Activated naive CD4-positive, alpha-beta T cell (primary cell): Measurements from ENCODE around the gene MRNIP.

Experiments
- DNase-seq, 4 experiments: peaks; one replicate each; lab custom pipeline; 2025; lab: John Stamatoyannopoulos, UW

Gene MRNIP

DNA sequence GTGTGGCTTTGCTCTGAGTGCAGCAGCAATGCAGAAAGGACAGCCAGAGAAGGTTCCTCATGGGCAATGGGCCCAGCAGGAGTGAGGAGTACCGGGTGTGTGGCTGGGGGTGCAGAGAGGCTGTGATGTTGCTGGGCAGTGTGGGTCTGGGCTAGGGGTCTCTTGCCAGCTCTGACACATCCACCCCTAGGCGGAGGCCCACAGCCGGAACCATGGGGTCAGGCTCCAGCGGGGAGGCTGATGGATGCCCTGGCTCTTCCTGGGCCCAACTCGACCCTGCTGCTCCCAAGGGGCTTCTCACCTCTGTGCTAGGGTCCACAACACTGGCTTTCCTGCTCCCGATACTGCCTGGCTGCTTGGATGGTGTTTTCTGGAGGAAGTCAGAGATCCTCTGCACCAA lies 29.2 kb upstream of the MRNIP start:
- DNase-seq: no peak

DNA sequence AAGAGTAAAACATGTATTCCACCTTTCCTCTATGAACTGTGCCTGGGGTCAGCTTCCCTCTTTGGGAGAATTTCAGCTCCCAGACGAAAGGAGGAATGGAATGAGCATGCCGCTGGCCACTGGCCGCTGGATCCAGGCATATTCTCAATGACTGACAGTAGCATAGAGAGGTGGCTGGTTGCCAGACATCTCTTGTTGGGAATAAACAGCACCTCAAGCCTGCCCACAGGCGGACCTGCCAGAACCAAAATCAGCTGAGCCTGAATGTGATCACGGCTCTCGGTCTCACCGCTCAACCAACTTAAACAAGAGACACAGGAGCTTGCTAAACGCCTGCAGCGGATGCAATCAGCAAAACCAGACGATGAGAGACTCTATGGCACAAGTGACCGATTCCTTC lies 28.5 kb upstream of the MRNIP start:
- no peak for DNase-seq

DNA sequence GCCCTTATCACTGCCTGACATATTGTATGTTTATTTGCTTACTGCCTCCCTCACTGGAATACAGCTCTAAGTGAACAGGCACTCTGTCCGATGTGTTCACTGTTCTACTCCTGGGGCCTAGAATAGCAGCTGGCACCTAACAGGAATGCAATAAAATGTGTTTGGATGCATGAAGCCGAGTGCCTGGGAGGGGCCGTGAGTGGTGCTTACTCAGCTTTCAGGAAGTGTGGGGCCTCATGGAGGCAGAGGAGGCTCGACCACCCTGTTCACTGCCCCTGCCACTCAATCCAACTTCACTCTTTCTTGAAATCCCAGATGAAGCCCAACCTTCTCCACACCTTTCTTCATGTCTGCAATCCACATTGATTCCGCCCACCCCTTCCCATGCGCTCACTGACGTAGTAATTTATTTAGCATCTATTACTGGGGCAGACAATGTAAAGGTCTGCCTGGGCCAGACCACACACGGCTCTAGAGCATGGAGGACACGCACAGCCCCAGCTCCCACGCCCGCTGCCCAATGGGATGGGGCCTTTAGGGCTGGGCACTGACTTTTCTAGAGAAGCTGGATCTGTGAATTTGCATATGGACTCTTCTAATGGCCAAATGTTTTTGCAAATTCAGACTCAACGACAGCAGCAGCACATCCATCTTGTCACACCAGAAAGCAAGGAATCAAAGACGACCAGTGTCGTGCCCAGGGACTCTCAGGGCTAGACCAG lies 27.7 kb upstream of the MRNIP start:
- DNase-seq: no peak

DNA sequence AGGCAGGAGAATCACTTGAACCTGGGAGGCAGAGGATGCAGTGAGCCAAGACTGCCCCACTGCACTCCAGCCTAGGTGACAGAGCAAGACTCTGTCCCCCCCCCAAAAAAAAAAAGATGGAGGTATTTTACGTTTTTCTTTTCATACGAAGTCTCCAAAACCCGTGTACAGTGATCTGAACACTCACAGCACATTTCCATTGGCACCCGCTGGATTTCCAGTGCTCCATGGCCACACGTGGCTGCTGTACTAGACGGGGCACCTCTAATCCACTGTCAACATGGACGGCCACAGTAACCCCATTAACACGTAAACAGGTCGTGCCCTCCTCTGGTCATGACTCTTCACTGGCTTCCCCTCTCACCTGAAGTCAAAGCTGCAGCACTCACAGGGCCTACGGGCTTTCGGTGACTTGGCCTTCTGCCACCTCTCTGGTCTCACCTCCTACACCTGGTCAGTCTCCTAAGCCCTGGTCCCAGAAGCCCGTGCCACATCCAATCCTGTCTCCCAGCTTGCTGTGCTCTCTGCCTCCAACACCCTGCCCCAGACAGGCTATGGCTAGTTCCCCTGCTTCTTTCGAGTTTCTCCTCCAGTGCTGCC lies 27.0 kb upstream of the MRNIP start:
- no peak for DNase-seq

DNA sequence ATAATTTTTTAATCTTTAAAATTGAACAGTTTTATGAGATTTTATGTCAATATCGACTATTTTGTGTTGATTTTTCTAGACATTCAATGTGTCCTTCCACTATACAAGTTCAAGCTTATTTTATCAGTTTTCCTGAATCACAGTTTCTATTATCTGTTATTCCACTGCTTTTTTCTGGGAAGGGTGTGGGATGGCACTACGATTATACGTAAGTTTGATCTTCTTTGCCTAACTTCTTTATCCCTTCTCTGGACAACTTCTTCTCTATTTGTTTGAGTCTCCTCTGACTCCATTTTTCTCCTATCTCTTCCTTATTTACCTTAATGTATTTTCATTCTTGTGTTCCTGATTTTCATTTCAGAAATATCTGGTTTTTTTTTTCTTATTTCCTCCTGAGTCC lies 24.5 kb upstream of the MRNIP start:
- DNase-seq: no peak

DNA sequence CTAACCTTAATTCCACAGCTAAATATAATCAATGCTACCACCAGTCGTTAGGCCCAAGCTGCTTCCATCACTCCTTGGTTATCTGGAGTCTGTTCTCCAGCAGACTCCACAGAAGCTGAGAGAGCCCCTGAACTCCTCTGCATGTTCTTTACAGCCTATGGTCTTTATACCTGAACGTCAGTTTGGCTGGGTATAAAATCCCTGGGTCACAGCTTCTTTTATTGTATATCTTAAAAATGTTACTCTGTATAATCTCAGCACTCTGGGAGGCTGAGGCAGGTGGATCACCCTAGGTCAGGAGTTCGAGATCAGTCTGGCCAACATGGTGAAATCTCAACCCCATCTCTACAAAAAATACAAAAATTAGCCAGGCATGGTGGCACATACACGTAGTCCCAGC lies 23.7 kb upstream of the MRNIP start:
- DNase-seq: no peak

DNA sequence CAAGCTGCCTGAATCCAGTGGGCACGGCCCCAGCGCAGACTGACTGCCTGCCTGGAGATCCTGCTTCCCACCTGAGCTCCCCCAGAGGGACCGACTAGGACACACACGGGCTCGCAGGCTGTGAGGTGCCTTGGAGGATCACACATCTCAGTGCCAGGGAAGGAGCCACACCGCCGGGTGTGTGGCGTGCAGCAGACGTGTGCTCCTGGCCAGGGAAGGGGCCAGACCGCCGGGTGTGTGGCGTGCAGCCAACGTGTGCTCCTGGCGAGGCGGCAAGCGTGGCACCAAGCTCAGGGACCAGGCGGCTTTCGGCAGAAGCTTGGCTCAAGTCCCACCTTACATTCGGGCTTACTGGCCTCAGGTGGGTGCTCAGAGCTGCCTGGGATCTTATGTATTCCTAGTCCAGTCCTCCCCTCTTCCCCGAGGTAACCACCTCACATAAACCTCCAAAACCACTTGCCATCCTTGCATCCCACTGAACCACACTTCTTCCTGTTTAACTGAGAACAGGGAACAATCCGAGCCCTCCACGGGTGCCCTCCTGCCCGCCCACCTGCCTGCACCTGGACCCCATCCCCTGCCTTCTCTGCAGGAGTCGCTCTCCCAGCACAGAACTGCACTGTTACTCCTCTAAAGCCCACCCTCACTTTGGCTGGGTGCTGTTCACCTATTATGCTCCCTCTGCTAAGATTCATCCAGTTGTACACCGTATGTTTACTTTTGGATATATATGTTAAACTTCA lies 22.4 kb upstream of the MRNIP start:
- no peak for DNase-seq

DNA sequence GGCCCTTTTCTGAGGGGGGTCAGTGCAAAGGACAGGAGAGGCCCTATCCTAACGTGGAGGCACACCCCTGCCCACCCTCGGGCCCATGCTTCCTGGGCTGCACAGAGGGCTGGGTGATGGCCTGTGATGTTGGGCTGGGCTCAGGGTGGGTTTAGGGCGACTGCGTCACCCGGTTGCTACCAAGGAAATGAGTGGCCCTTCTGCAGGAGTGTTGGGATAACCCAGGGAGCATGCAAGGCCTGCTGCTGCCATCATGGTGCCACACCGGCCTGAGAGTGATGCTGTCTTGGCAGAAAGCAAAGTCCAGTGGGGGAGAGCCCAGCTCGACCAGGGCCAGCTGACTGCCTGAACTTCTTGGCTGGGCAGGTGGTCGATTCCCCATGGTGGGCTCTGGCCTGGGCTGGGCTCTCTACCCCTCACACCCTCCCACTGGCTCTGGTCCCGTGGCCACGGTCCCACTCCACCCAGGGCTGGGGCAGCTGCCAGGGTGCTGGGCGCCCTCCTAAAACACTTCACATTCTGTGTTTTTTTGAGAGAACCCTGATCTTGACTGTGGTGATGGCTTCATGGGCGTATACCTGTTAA lies 21.5 kb upstream of the MRNIP start:
- no peak for DNase-seq

DNA sequence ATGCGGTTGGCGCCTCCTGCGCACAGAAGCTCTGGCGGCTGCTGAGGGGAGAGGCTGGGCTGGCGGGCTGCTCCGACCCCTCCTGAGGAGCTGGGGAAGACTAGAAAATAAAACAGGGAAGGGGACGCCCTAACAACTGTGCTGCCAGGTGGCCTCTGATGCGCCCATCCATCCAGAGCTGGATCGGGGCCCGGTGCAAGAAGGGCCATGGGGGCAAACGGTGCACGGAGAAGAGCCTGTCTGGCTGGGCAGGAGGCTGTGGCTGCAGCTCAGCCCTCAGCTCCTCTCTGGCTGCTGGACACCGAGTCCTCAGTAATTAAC lies 21.0 kb upstream of the MRNIP start:
- no peak for DNase-seq

DNA sequence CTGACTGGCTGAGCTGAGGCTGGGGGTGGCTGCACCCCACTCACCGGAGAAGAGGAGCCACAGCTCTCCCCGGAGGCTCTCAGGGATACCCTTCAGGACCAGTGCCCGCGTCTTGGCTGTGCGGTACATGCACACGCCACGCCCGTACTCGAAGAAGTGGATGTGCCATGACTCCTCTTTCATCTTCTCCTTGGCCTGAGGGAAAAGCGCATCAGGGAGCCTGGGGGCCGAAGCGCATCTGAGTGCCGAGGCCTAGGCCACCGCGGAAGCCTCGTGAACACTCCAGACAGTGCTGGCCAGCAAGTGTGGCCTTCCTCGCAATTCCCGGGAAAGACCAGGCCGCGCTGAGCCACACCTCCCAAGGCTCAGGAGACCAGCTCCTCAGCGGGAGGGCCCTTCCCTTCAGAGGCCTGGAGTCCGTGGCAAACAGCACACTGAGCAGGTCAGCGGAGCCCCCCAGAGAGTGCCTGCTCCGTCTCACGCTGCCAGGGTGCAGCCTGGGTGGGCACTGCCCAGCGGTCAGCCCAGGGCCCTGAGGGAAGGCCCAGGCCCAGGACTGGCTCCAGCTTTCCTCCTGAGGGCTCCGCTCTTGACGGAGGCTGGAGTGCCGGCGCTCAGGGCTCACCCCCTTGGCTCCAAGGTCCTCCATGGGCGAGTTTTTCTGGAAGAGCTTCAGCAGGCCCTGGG lies 20.5 kb upstream of the MRNIP start:
- DNase-seq: no peak

DNA sequence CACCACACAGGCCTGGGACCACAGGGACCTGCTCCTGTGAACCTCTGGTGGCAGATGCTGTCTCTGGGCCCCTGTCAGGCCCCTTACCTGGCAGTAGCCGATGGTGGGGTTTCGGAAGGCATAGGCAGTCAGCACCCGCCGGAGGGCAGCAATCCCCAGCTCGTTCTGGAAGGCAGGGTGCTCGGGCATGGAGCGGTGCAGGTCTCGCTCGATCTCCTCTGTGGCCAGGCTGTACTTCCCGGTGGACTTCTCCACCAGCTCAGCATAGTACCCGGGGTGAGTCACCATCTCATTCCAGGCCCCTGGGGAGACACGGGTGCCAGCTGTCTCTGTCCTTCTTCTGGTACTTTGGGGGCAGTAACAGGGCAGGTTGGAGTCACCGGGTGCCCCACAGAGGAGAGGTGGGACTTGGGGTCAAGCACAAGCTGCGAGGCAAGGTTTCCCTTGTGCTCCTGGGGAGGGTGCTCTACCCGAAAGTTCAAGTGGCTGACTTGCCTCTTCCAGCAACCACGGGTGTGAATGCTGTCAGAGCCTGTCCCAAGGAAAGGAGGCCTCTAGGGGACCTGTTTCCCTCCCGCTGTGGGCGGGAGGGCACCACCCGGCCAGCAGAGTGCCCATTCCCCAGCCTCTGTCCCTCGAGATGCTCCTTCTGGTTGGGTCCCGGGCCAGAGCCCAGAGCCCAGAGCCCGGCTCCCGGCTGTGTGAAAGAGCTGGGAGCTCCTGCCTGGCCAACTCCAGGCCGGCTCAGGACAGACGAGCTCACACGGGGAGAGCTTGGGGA lies 19.8 kb upstream of the MRNIP start:
- no peak for DNase-seq

DNA sequence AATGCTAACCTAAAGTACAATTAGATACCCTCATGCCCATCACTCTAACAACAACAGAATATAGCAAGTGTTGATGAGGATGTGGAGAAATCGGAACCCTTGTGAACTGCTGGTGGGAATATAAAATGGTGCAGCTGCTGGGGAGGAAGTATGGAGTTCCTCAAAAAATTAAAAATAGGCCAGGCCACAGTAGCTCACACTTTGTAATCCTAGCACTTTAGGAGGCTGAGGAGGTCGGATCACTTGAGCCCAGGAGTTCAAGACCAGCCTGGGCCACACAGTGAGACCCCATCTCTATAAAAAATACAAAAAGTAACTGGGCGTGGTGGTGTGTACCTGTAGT lies 18.0 kb upstream of the MRNIP start:
- DNase-seq: no peak

DNA sequence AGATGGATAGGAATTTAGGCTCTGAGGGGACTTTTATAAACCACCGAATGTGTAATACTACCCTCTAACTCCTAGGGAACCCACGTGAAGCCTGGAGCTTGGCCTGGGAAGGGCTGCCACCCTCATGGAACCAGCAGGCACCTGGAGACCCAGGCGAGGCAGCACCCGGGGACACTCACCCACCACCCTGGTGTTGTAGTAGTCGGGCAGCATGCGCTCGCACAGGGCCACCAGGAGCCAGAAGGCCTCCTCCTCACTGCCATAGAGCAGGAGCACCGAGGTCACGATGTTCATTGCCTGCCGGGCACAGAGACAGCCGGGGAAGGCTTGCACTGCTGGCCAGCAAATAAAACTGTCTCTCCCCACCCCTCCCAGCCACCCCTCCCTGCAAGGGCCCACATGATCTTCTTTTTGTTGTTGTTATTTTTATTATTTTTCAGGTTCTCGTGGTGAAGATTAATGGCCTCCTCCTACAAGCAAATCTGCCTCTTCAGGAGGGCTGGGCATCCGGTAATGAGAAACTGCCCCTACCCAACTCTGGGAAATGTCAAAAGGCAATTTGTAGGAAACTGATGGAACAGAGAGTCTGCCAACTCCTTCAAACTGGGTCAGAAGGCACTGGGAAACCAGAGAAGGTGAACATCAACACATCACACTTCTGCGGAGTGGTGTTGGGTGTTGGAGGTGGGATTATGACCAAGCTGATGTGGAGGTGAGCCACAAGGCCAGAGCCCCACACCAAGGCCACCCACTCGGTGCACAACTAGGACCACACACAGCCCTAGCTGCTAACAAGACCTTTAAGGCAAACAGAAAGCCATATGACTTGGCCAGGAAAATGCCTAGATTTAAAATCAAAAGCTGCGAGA lies 17.4 kb upstream of the MRNIP start:
- DNase-seq: no peak

DNA sequence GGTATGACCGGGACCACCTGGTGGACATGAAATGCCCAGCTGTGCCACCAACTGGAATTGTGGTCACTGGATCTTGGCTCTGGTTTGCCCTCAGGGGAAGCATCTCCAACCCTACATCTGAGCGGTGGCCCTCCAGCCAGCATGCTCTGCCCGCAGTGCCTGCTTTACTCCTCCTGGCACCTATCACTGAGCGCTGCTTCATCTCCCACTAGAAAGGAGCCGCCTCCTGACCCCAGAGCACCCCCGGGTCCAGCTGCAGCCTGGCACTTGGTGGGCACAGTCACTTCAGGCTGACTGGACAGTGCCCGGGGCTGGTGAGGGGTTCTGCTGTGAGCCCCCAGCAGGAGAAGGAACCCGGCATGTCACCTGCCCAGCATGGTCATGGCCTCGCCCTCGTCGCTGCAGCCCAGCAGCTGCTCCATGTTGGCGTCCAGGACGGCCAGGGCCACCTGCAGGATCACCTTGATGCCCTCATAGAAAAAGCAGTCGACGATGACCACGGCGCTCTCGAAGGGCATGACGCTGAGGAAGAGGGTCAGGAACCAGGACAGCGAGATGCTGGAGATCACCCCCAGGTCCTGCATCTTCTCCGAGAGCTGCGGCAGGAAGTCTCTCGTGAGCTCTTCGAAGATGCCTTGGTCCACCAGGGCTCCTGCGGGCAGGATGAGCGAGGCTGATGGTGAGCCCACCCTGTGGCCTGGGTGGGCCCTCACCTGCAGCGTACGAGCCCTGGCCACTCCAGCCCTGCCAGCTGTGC lies 16.1 kb upstream of the MRNIP start:
- DNase-seq: no peak

DNA sequence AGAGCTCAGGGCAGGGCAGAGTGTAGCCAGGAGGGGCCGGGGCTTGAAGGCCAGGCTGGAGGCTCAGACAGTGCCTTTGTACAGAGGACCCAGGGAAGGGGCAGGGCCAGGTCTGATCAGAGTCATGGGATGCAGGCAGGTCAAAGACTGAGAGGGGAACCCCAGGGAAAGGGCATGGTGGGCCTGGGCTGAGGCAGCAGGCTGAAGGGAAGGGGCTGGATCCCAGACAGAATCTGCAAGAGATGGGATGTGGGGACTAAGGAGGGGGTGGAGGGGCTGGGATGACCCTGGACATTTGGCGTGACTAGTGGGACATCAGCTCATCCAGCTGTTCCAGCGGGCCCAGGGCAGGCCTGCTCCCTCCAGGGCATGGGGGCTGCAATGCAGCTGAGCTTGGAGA lies 15.5 kb upstream of the MRNIP start:
- DNase-seq: no peak

DNA sequence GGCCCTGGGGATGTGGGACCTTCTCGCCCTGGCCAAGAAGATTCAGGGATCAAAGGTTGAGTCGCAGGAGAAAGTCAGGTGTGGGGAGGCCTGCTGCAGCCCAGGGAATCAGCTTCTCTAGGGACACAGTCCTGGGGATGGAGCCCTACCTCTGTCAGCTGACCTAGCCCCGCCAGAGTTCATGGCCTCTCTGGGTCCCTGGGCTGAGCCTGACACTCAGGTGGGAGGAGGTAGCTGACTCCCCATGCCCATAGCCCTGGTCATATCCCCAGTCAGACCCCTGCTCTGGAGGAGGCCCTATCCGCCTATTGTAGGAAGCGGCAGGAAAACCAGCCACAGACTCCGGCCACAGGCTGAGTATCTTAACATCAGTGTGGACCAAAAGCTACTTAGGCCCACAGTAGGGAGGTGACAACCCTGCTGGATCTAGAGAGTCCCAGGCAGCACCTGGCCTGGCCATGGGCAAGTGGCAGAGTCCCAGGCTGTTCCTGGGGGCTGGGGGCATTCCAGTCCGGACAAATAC lies 15.0 kb upstream of the MRNIP start:
- DNase-seq: no peak

DNA sequence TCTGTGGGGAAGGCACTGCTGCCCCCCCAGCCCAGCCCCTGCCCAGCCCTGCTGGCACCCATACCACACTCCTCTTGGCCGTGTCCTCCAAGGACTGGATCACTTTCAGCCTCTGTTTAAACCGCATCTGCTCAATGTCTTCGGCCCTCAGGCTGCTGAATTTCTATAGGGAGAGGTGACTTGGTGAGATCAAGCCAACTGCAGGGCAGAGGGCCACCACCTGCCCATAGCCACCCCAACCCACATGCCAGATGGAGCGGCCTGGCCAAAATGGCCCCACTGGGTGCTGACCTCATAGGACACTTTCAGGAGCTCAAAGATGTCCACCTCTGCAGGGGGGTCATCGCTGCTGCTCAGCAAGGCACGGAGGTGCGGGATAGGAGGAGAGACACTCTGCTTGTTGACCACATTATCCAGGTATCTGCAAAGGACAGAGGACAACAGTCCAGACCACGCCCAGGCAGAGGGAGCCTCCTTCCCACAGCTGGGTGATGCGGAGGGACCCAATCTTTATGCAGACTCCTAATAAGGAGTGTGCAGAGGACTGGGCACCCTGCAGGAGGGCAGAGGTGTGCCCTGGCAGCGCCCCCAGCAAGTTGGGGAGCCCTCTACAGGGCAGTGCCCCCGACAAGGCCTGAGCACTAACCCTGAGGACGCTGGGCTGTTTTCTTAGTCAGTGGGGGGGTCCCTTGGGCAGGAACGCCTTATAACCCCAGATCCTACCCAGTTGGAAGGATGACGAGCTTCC lies 14.4 kb upstream of the MRNIP start:
- DNase-seq: no peak

DNA sequence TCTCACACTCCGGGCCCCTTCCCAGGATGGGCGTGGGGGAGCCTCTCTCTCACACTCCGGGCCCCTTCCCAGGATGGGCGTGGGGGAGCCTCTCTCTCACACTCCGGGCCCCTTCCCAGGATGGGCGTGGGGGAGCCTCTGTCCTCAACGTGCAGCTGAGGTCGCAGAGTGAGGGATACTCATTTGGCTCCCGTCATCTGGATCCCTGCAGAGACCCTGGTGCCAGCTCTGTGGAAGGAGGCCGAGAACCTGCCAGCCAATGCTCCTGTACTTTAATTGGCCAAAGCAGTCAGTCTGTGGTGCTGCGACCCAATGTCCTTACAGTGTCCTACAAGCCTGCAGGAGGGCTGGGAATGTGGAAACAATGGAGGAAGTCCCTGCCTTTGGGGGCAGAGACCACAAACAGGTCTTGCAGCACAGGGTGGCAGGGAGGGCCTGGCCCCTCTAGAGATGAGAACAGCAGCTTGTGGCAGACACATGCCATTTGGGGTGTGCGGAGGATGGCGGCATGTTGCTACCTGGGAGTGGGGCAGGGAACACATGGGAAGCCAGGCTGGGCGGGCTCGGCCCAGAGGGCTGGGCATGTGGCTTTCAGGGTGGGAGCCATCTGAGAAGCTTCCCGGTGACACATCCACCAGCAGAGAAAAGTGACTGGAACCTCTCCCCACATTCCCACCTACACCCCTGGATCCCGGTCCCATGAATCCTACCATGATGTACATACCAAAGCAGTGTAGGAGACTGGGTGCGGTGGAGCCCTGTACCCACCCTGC lies 13.6 kb upstream of the MRNIP start:
- no peak for DNase-seq
